SK-MEL-5 (cell line): ENCODE results near the gene ISLR. TPM values are rescaled to one million over a fixed set of nuclear protein-coding genes. Genes with fewer than 3 reads are reported as not detected.

Experiments
- DNase-seq: peaks from one replicate; pipeline ENCODE4 v3.0.0-alpha.2; 2016; ENCODE audit warnings: low read depth, low spot score
- in situ Hi-C: cut with HindIII; loops from 2 replicates; pipeline ENCODE4 v1.10.0; 2016; ENCODE audit warnings: low sequenced_read_pairs, high pct_unique_total_duplicates, low pct_unique_long_range_greater_than_20kb
- total RNA-seq: library from RNA; depleted of rRNA; stranded (reverse); fragments of >200 nt; shearing (Covaris generic); gene quantifications from 2 replicates; pipeline ENCODE4 v1.2.3, GENCODE V29; 2014

ISLR gene
- total RNA-seq, 1 experiment from 2014 or later = not detected

DNA sequence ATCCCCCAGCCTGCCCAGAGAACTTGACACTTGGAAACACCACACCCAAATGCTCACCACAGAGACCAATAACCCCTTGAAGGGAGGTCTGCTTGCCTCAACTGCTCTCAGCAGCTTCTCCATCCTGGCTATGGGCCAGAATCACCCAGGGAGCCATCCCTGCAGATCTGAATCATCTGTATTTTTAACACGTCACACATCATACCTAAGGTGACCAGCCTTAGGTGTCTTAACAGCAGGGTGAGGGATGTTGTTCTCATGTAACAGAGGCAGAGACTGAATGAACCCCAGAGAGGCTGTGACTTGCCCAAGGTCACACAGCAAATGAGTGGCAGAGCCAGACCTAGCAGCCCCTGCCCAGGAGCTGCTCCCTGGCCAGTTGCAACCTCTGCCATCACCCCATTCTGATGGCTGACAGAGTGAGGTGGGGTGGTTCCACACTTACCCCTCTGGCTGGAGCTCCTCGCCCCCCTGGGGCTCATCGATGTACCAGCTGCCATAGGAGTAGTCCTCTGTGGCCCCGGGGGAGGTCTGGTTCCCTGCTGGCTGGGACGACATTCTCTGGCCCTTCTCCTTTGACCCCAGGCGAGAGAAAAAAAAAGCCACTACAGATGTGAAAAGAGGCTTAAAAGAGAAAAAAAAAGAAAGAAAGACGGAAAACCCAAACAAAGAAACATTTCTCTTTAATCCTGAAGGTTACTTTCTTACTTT lies 28.4 kb downstream of the ISLR start:
- in situ Hi-C loops = no loop called here

DNA sequence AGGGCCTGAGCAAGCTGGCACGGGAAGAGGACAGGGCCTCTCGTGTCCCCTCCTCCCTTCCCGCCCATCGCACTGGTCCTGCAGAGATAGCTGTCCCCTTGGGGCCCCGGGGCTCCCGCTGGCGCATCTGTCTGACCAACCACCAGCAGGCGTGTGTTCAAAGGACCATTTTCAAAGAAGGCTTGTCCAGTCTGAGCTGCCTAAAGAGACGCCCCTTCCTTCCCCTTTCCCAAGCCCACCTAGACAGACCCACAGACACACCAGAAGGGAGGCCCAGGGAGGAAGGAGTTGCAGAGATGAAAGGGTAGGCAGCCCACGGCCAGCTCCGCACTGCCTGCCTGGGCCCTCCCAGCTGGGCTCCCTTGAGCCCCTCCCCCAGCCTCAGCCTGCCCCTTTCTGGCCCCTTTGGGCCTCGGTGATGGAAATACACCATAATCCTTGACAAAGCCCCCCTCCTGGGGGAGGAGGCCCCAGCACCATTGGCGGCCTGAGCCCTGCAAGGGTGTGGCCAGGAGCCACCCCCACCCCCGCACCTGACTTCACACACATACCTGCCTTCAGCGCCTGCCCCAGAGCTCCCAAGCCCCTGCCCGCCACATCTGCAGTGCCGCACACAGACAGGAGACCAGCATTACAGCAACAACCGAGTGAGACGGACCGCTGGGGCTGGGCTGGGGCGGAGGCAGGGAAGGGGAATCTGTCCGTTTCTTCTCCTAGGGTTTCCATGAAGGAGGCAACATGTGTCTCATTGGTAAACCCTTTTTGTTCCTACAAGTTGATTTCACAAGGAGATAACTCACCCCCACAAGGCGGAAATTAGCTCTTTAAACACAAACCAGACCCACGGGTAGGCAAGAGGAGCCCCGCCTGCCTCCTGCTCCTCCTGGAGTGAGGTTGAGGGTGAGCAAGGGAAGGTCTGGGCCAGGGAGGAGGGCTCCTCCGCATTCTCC lies 29.2 kb downstream of the ISLR start, which contains the start of gene STRA6:
Gene STRA6 (minus strand): TSS at position 336 of the 950 bp plus-strand sequence. CDS start 520 bp downstream, outside the sequence.
- in situ Hi-C loops = no loop called here
- no peak for DNase-seq

More for the DNA sequence above, 28.4 kb downstream of the ISLR start:
- DNase-seq = no peak

DNA sequence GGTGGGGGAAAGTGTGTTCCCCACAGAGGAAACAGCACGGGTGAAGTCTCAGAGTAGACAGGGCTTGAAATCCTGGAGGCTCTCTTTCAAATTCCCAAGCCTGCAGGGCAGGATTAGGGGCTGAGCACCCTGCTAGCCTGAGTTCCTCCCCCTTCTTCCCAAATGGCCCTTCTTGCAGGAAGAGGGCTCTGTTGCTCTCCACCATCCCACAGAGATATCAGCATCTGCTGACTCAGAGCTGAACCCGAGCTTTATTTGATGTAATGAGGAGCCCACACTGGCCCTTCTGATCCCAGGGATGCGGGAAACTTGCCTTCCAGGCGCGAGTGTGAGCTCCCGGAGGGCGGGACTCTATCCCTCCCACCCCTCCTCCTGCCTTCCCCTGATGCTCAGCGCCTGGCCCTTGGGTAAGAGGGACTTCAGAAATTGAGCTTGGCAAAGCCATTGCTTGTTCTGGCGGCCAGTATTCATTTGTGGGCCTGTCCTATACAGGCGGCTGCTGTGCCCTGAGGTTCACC lies 30.5 kb downstream of the ISLR start:
- in situ Hi-C loops = no loop called here
- no peak for DNase-seq

DNA sequence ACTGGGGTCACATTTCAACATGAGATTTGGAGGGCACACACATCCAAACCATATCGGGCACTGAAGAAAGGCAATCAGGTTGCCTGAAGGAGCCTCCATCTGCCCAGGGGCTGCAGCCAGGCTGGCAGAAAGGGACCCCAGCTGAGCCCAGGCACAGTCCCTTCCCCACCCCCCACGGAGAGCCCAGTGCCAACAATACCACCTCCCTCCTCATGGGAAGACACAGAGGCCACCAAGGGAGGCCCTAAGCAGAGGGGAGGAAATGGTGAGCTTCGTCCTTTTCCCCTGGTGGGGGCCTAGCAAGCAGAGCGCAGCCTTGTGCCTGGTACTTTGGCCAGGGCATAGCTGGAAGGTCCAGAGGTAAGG lies 32.1 kb downstream of the ISLR start:
- in situ Hi-C loops = no loop called here
- DNase-seq = no peak

DNA sequence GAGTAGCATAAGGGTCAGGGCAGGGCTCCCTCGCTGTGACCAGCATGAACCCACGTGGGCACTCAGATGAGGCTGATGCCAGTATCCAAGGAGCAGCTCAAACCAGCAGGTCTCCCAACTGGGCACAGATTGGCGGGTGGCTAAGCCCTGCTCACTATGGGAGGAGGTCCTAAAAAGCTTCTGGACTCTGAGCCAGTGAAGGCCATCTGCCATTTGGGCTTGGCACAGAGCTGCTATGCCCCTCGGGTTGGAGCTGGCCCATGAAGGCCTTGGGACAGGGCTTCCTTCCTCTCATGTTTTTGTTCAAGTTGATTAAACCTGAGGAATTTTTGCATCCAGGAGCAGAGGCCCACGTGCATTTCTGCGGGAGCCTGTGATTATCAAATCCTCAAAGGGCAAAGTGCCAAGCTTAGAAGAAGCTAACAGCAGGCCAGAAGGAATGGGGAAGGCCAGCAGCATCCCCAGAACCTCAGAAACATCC lies 33.3 kb downstream of the ISLR start:
- in situ Hi-C loops = no loop called here
- no peak for DNase-seq

DNA sequence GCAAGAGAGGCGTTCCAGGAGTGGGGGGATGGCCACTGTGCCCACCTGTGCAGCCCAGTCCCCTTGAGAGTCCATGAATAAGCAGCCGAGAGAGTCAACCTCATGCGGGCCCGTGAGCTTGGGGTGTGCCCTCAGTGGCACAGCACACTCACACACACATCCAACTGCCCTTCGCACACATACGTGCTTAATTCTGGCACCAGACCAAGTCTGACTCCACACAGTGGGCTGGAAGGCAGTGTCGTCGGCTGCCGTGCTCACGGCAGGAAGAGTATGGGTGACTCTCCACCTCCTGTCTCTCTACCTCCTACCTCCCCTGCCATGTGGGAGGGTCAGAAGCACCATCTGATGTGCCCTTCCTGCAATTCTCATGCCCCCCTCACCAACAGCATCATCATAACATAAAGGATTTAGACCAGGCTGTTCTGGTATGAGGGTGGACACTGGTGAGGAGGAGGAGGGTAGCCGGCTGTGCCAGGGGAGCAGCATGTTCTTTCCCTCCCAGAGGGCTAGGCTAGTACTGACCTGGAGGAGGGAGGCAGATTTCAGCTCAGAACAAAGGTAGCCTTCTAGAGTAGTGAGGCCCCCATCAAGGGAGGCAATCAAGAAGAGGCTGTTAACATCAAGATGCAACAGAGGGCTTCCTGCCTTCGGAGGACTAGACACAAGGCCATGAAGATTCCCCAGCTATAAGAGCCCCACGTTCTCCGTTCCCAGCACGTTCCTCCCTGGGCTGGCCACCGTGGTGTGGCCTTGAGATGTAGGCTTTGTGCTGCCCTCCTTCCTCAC lies 34.3 kb downstream of the ISLR start:
- in situ Hi-C loops = no loop called here
- DNase-seq = no peak

DNA sequence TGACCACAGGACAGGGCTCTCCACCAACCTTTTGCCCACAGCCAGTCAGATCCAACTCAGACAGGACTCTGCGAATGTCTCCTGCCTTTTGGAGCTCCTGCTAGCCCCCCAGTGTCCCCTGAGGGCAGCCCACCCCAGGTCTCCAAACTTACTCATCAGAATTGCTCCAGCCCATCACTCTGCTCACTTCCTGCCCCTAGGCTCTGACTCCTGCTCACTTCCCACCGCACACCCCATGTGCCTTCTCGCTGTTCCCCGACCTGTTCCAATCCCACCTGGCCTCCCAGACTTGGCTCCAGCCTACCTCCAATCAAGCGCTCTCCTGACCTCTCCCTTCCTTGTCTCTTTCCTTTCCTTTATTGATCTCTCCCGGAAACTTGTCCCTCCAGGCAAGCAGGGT lies 35.0 kb downstream of the ISLR start:
- in situ Hi-C loops = no loop called here
- DNase-seq = no peak

DNA sequence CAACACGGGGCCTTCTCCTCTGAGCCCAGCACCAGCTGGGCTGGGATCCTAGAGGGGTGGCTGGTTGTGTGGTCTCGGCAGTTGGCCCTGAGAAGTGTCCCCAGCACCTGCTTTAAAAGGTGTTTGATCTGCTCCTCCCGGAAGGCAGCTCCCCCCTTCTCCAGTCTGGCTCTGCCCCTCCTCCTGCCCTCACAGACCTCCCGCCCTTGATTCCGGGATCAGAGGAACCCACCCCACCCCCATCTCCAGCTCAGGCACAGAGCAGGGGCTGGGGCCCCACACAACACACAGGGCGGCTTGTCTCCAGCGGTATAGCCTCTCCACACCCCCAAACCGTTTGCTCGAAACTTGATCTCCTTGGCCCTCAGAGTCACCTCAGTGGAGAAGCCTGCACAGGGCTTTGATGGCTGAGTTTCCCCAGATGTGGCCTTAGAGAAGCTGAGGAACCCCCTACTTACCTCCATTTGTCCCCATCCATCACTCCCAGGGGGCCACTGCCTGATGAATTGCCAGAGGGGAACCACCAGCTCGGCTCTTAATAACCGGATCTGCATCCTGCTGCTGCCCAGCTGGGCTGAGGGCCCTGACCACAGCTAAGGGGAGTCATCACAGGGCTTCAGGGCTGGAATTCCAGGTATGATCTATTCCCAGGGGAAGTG lies 35.5 kb downstream of the ISLR start:
- in situ Hi-C loops = no loop called here
- DNase-seq = no peak

DNA sequence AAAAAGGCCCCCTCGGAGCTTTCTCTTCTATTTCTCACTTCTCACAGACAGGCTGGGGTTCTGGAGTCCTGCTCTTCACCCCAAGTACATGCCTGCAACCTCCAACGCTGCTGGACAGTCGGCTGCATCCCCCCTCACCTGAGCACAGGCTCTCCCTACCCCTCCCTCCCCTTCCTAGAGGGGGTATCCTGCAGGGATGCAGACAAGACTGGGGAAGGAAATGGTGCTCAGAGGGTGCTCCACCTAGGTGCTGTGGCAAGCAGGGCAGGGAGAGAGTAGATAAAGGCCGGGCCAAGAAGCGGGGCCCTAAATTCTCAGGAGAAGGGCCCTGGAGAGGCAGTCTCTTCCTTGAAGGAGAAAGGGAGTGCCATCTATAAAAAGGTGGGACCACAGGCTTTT lies 36.0 kb downstream of the ISLR start:
- in situ Hi-C loops = no loop called here

DNA sequence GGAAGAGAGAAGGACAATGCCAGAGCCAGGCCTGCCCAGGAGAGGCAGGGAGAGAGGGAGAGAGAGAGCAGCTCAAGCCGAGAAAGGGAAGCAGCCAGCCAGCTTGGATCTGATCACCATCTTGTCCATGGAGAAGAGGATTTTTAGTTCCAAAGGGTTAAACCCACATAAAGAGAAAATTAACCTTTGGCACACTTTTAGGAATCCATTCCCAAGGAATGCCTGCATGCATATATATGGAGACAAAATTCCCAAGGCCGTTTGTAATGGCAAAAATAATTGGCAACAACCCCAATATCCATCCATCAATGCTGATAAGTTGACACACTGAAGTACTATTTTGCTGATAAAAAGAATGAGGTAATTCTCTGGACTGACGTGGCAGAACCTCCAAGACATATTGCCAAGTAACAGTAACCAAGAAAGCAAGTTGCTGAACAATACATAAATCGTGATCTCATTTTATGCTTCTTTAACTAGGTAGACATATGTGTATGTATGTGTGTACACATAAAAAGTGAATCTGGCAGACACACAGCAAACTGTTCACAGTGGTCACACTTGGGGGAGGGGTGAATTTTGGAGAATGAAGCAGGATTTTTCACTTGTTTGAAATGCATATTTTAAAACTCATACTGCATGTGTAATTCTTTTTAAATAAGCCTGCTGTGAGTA lies 36.6 kb downstream of the ISLR start:
- DNase-seq = no peak

More for the DNA sequence above, 36.0 kb downstream of the ISLR start:
- no peak for DNase-seq

DNA sequence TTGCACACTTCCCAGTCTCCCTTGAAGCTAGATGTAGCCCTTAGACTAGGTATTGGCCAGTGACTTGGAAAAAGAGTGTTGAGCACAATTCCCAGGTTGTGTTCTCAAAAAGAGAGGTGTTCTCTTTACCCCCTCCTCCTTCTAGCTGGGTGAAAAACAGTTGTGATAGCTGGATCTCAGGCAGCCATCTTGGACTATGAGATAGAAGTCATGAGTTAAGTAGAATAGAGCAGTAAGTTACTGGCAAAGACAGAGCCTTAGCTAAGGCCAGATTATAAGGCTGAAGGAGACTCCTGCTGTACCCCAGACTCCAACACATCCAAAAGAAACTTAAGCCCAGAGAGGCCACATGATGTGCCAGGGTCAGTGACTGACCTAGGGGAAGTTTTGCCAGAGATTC lies 37.2 kb downstream of the ISLR start:
- in situ Hi-C loops = no loop called here
- DNase-seq = no peak

More for the DNA sequence above, 36.6 kb downstream of the ISLR start:
- in situ Hi-C loops = no loop called here

DNA sequence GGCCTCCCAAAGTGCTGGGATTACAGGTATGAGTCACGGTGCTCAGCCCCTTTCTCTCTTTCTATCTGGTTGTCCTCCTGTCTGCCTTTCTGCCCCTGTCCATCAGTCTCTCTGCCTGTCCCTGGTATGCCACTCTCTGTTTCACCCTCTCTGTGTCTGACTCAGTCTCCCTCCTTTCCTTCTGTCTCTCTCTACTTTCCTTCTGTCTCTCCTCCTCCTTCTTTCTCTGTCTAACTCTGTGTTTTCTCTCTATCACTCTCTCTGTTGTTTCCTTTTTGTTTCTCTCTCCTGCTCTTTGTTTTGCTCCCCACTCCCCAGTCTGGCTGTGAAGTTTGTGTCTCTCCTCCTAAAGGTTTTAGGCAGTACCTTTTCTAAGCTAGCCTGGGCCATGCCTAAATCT lies 38.1 kb downstream of the ISLR start:
- DNase-seq = no peak
- in situ Hi-C loops = no loop called here

DNA sequence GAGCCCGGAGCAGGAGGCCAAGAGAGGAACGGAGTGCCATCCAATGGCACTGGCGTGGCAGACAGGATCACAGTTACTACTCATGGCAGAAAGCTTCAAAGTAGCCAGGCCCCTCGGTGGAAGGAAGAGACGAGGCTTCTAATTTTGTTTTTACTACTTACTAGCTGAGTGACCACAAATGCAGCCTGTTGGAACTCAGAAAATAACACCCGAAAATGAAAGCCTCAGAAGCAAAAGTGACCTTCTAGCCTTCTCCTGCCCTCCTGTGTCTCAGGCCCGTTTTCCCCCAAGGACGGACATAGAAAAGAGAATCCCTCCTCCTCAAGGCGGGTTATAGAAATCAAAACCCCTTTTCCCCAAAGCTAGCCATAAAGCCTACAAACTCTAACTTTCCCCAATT lies 39.0 kb downstream of the ISLR start:
- DNase-seq = no peak
- in situ Hi-C loops = no loop called here

DNA sequence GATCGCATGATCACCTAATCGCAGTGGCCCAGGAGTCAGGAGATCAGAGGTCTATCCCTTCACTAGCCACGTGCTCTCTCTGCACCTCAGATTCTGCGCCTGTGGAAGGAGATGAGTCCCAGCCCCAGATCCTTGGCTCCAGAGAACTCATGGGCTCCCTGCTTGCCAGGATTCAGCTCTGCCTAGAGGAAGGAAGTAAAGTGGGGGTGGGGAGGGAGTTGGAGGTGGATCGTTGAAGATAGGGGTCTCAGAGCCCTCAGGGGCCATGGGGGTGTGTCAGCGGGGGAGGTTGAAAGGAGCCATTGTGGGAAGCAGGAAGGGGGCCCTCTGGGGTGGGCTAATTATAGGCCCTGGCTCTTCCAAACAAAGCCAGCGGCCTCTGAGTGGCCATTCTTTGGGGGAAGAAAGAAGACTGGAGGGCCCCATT lies 40.4 kb downstream of the ISLR start:
- DNase-seq = peak; percentile 6
- in situ Hi-C loops = no loop called here

DNA sequence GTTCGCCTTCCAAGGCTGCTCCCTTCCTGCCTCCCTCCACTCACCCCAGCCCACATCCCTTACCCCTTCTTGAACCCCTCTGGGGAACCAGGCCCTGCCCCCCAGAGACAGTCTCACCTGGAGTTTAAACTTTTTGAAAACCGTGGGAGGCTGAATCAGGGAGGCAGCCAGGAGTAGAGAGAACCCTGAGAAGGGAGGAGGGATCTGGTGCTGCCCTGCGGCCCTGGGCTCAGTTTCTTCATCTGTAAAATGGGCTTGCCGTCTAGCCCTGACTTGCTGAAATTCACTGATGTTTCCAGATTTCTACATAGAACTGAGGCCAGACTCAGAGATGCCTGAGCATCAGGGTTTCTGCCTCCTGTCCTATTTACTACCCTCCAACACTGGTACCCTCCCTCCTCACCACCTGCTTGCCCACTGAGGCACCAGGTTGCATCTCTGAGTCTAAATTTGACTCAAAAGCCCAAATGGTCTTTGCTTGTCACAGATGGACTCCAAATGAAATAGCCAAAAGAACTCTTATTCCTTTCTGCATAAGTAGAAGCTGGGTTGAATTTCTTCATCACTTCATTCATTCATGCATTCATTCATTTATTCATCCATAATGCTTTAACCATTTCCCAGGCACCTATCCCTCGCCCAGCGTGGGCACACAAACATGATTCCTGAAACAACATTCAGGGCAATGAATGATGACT lies 41.0 kb downstream of the ISLR start:
- DNase-seq = no peak
- in situ Hi-C loops = no loop called here

DNA sequence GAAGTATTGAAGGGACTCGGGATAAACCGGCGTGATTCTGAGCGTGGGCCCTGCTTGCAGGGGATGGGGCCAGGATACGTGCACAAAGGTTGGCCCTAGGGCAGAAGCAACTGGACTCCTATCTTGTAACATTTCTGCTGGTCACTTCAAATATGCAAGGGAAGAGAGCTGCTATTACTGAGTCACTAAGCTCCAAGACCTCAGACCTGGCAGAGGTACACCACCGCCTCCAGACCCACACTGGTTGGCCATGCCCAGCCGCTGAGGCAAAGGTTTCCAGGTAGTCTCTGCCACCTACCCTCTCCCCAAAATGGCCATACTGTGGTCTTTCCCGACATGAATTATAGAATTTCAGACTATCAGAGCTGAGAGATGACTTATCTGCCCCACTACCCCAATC lies 42.4 kb downstream of the ISLR start:
- DNase-seq = no peak
- in situ Hi-C loops = no loop called here
